ENCODE measurements around the gene OR1Q1. TPM values are rescaled to one million over a fixed set of nuclear protein-coding genes. Genes with fewer than 3 reads are reported as not detected.
"Not testable (repeated sequence)": the region's sequence is repeated elsewhere in the genome, so short reads cannot be mapped to it uniquely, and the experiment has no call there.

OR1Q1 gene
- total RNA-seq (0.72 TPM), polyA plus RNA-seq (not detected)

GRCh38 chr9:122614362-122614761 lies at the start of gene OR1Q1:
Gene OR1Q1, plus strand, starts transcription at chr9:122614738. Its CDS starts 0 bp downstream, at chr9:122614738.
- H3K9me3 Mint-ChIP-seq = peaks cover 0 to 4% (median 0%) of the 10 kb centered on the region in 7 donors
- H3K27me3 Mint-ChIP-seq = peaks cover 9% of the 10 kb centered on the region
- H3K36me3 Mint-ChIP-seq = no peaks in the 10 kb centered on the region
- Histone ChIP-seq H3K27me3 (ENCODE audit: control insufficient read depth, insufficient read depth, low read length) (peaks cover 2% of the 10 kb centered on the region), H3K4me3 (ENCODE audit: low read depth, low read length) (no peak within 1 kb of the TSS), H3K27ac (ENCODE audit: insufficient read depth, low read length, poor library complexity, severe bottlenecking) (no peak within 1 kb of the TSS), H3K9me3 (ENCODE audit: control insufficient read depth in 2 of 2, low read length in 2 of 2) (no peaks in the 10 kb centered on the region), H3K36me3 (ENCODE audit: control insufficient read depth, insufficient read depth, low read length) (no peaks in the 10 kb centered on the region), H3K4me1 (ENCODE audit: control insufficient read depth, insufficient read depth, low read length, poor library complexity, severe bottlenecking) (no peaks in the 10 kb centered on the region)
- no peak within 1 kb of the TSS for H3K4me3 Mint-ChIP-seq
- ATAC-seq (ENCODE audit: low read depth in 2 of 2) (no peak), DNase-seq (no peak)
- peak within 1 kb of the TSS in 1 of 3 donors; percentile 77 for H3K27ac Mint-ChIP-seq
- no peaks in the 10 kb centered on the region for H3K4me1 Mint-ChIP-seq

- no peaks in the 10 kb centered on the region for H3K36me3 ChIP-seq (ENCODE audit: control insufficient read depth, insufficient read depth, low read length)
- Mint-ChIP-seq H3K4me1 (no peaks in the 10 kb centered on the region), H3K9me3 (peaks cover 0 to 8% (median 3%) of the 10 kb centered on the region in 7 donors), H3K36me3 (no peaks in the 10 kb centered on the region), H3K27me3 (peaks cover 5% of the 10 kb centered on the region), H3K4me3 (no peak overlapping the region), H3K27ac (no peak overlapping the region)
- H3K4me1 ChIP-seq (ENCODE audit: control insufficient read depth, insufficient read depth, low read length, poor library complexity, severe bottlenecking) = no peaks in the 10 kb centered on the region
- no peak overlapping the region for H3K4me3 ChIP-seq (ENCODE audit: low read depth, low read length)
- DNase-seq (no peak), ATAC-seq (ENCODE audit: low read depth in 2 of 2) (no peak)
- no peaks in the 10 kb centered on the region for H3K9me3 ChIP-seq (ENCODE audit: control insufficient read depth in 2 of 2, low read length in 2 of 2)
- H3K27me3 ChIP-seq (ENCODE audit: control insufficient read depth, insufficient read depth, low read length) = peaks cover 4% of the 10 kb centered on the region
- no peak overlapping the region for H3K27ac ChIP-seq (ENCODE audit: insufficient read depth, low read length, poor library complexity, severe bottlenecking)
These were observed 46.6 kb upstream of the OR1Q1 start for GRCh38 chr9:122567901-122568300.

GRCh38 chr9:122572456-122572855 lies 42.1 kb upstream of the OR1Q1 start:
- Mint-ChIP-seq H3K27me3 (no peaks in the 10 kb centered on the region), H3K4me1 (no peaks in the 10 kb centered on the region), H3K36me3 (no peaks in the 10 kb centered on the region), H3K4me3 (no peak overlapping the region), H3K9me3 (peaks cover 0 to 3% (median 0%) of the 10 kb centered on the region in 7 donors), H3K27ac (no peak overlapping the region)
- H3K27me3 ChIP-seq (ENCODE audit: control insufficient read depth, insufficient read depth, low read length) = no peaks in the 10 kb centered on the region
- H3K4me1 ChIP-seq (ENCODE audit: control insufficient read depth, insufficient read depth, low read length, poor library complexity, severe bottlenecking) = no peaks in the 10 kb centered on the region
- H3K36me3 ChIP-seq (ENCODE audit: control insufficient read depth, insufficient read depth, low read length) = no peaks in the 10 kb centered on the region
- DNase-seq = no peak
- no peak overlapping the region for H3K27ac ChIP-seq (ENCODE audit: insufficient read depth, low read length, poor library complexity, severe bottlenecking)
- no peaks in the 10 kb centered on the region for H3K9me3 ChIP-seq (ENCODE audit: control insufficient read depth in 2 of 2, low read length in 2 of 2)
- ATAC-seq (ENCODE audit: low read depth in 2 of 2) = no peak
- no peak overlapping the region for H3K4me3 ChIP-seq (ENCODE audit: low read depth, low read length)

GRCh38 chr9:122579874-122580273 lies 34.7 kb upstream of the OR1Q1 start:
- no peak overlapping the region for H3K4me3 Mint-ChIP-seq
- ATAC-seq (ENCODE audit: low read depth in 2 of 2) (no peak), DNase-seq (no peak)
- Histone ChIP-seq H3K9me3 (ENCODE audit: control insufficient read depth in 2 of 2, low read length in 2 of 2) (no peaks in the 10 kb centered on the region), H3K4me3 (ENCODE audit: low read depth, low read length) (no peak overlapping the region), H3K4me1 (ENCODE audit: control insufficient read depth, insufficient read depth, low read length, poor library complexity, severe bottlenecking) (no peaks in the 10 kb centered on the region), H3K27ac (ENCODE audit: insufficient read depth, low read length, poor library complexity, severe bottlenecking) (no peak overlapping the region), H3K36me3 (ENCODE audit: control insufficient read depth, insufficient read depth, low read length) (no peaks in the 10 kb centered on the region), H3K27me3 (ENCODE audit: control insufficient read depth, insufficient read depth, low read length) (no peaks in the 10 kb centered on the region)
- H3K9me3 Mint-ChIP-seq = peaks cover 0 to 5% (median 0%) of the 10 kb centered on the region in 7 donors
- no peaks in the 10 kb centered on the region for H3K36me3 Mint-ChIP-seq
- H3K4me1 Mint-ChIP-seq = no peaks in the 10 kb centered on the region
- no peak overlapping the region for H3K27ac Mint-ChIP-seq
- peaks cover 6% of the 10 kb centered on the region for H3K27me3 Mint-ChIP-seq

- Histone ChIP-seq H3K36me3 (ENCODE audit: control insufficient read depth, insufficient read depth, low read length) (no peaks in the 10 kb centered on the region), H3K4me1 (ENCODE audit: control insufficient read depth, insufficient read depth, low read length, poor library complexity, severe bottlenecking) (no peaks in the 10 kb centered on the region), H3K9me3 (ENCODE audit: control insufficient read depth in 2 of 2, low read length in 2 of 2) (no peaks in the 10 kb centered on the region), H3K27me3 (ENCODE audit: control insufficient read depth, insufficient read depth, low read length) (no peaks in the 10 kb centered on the region), H3K4me3 (ENCODE audit: low read depth, low read length) (no peak overlapping the region), H3K27ac (ENCODE audit: insufficient read depth, low read length, poor library complexity, severe bottlenecking) (no peak overlapping the region)
- DNase-seq (no peak), ATAC-seq (ENCODE audit: low read depth in 2 of 2) (no peak)
- no peak overlapping the region for H3K4me3 Mint-ChIP-seq
- H3K27ac Mint-ChIP-seq = no peak overlapping the region
- H3K9me3 Mint-ChIP-seq = peaks cover 0 to 5% (median 0%) of the 10 kb centered on the region in 7 donors
- no peaks in the 10 kb centered on the region for H3K4me1 Mint-ChIP-seq
- H3K36me3 Mint-ChIP-seq = no peaks in the 10 kb centered on the region
- peaks cover 11% of the 10 kb centered on the region for H3K27me3 Mint-ChIP-seq
These were observed 34.2 kb upstream of the OR1Q1 start for GRCh38 chr9:122580360-122580759.

- H3K27ac Mint-ChIP-seq; H3K9me3 ChIP-seq (ENCODE audit: control insufficient read depth in 2 of 2, low read length in 2 of 2); H3K4me1 Mint-ChIP-seq; H3K27me3 ChIP-seq (ENCODE audit: control insufficient read depth, insufficient read depth, low read length); ATAC-seq (ENCODE audit: low read depth in 2 of 2); H3K9me3 Mint-ChIP-seq; H3K36me3 ChIP-seq (ENCODE audit: control insufficient read depth, insufficient read depth, low read length); H3K36me3 Mint-ChIP-seq; H3K4me3 ChIP-seq (ENCODE audit: low read depth, low read length); H3K4me1 ChIP-seq (ENCODE audit: control insufficient read depth, insufficient read depth, low read length, poor library complexity, severe bottlenecking); DNase-seq; H3K27ac ChIP-seq (ENCODE audit: insufficient read depth, low read length, poor library complexity, severe bottlenecking): not testable (repeated sequence)
- Mint-ChIP-seq H3K4me3 (peak within 1 kb of the TSS in 1 of 4 donors; percentile 51), H3K27me3 (peaks cover 15% of the 10 kb centered on the region)
These were observed 31.3 kb upstream of the OR1Q1 start, which contains the start of gene OR1L8 for GRCh38 chr9:122583284-122583683. Gene OR1L8, minus strand, starts transcription at chr9:122583384. Its CDS starts 14,907 bp downstream, at chr9:122568477.

GRCh38 chr9:122605691-122606090 lies 8.8 kb upstream of the OR1Q1 start:
- H3K9me3 ChIP-seq (ENCODE audit: control insufficient read depth in 2 of 2, low read length in 2 of 2) = peaks cover 4% of the 10 kb centered on the region in 2 experiments
- H3K4me3 ChIP-seq (ENCODE audit: low read depth, low read length) = no peak overlapping the region
- no peak overlapping the region for H3K27ac ChIP-seq (ENCODE audit: insufficient read depth, low read length, poor library complexity, severe bottlenecking)
- H3K27me3 ChIP-seq (ENCODE audit: control insufficient read depth, insufficient read depth, low read length) = peaks cover 3% of the 10 kb centered on the region
- no peak for DNase-seq
- H3K4me3 Mint-ChIP-seq = no peak overlapping the region
- H3K4me1 Mint-ChIP-seq = no peaks in the 10 kb centered on the region
- no peaks in the 10 kb centered on the region for H3K36me3 ChIP-seq (ENCODE audit: control insufficient read depth, insufficient read depth, low read length)
- H3K36me3 Mint-ChIP-seq = no peaks in the 10 kb centered on the region
- peaks cover 0 to 9% (median 4%) of the 10 kb centered on the region in 7 donors for H3K9me3 Mint-ChIP-seq
- H3K27me3 Mint-ChIP-seq = peaks cover 4% of the 10 kb centered on the region
- ATAC-seq (ENCODE audit: low read depth in 2 of 2) = no peak
- H3K27ac Mint-ChIP-seq = no peak overlapping the region
- H3K4me1 ChIP-seq (ENCODE audit: control insufficient read depth, insufficient read depth, low read length, poor library complexity, severe bottlenecking) = no peaks in the 10 kb centered on the region

- no peaks in the 10 kb centered on the region for H3K36me3 ChIP-seq (ENCODE audit: control insufficient read depth, insufficient read depth, low read length)
- peaks cover 9% of the 10 kb centered on the region for H3K27me3 Mint-ChIP-seq
- no peak overlapping the region for H3K4me3 Mint-ChIP-seq
- no peaks in the 10 kb centered on the region for H3K36me3 Mint-ChIP-seq
- peaks cover 0 to 9% (median 3%) of the 10 kb centered on the region in 7 donors for H3K9me3 Mint-ChIP-seq
- peaks cover 3% of the 10 kb centered on the region for H3K27me3 ChIP-seq (ENCODE audit: control insufficient read depth, insufficient read depth, low read length)
- no peak overlapping the region for H3K27ac Mint-ChIP-seq
- H3K4me3 ChIP-seq (ENCODE audit: low read depth, low read length) = no peak overlapping the region
- no peaks in the 10 kb centered on the region for H3K4me1 ChIP-seq (ENCODE audit: control insufficient read depth, insufficient read depth, low read length, poor library complexity, severe bottlenecking)
- H3K9me3 ChIP-seq (ENCODE audit: control insufficient read depth in 2 of 2, low read length in 2 of 2) = peaks cover 4% of the 10 kb centered on the region in 2 experiments
- H3K4me1 Mint-ChIP-seq = no peaks in the 10 kb centered on the region
- H3K27ac ChIP-seq (ENCODE audit: insufficient read depth, low read length, poor library complexity, severe bottlenecking) = no peak overlapping the region
- no peak for ATAC-seq (ENCODE audit: low read depth in 2 of 2)
- no peak for DNase-seq
These were observed 8.0 kb upstream of the OR1Q1 start for GRCh38 chr9:122606587-122606986.

Data from CD4-positive, CD25-positive, alpha-beta regulatory T cell (primary cell).